T-helper 2 cell treated with Interferon-gamma antibody and Interleukin-4, amounts not matched to agents 100 ng/mL and 5 ng/mL, for 36 hours (primary cell): Measurements from ENCODE around the gene AHR. TPM values are rescaled to one million over a fixed set of nuclear protein-coding genes. Genes with fewer than 3 reads are reported as not detected.

Source experiments
- intact Hi-C: fragments of 100-400 bp; cut with micrococcal nuclease; formaldehyde crosslinking; loops from one replicate; pipeline ENCODE4 v1.15.1; 2023
- total RNA-seq: library from RNA; stranded (reverse); gene quantifications from 2 replicates; pipeline ENCODE4 v1.2.3, GENCODE V29; 2022

The AHR gene
- total RNA-seq, result 36.6 and 38.6 TPM in 2 replicates

DNA sequence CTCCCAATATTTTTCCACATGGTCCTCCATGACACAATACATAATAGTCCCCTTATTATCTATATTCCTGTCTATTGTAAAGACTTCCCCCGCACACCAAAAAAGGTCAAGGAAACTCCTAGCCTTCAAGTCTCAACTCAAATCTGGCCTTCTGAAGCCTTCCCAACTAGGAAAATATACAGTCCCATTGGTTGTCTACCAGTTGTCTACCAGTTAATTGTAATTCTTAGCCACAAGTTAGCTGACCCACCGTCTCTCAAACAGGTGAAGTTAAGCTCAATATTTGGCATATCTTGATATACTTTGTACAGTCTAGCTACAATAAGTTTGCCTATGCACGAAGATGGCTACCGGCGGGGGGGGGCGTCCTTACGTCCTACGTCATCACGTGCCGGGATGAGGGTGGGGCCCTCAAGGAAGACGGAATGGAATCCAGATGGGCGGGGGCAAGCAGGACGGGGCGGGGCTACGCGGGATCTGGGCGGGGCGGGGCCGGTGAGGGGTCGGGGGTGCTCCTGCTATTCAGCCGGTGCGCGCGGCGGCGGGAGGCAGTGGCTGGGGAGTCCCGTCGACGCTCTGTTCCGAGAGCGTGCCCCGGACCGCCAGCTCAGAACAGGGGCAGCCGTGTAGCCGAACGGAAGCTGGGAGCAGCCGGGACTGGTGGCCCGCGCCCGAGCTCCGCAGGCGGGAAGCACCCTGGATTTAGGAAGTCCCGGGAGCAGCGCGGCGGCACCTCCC lies at the start of gene AHR:
Gene AHR, plus strand, starts transcription at position 551 of the 738 bp plus-strand sequence. CDS start 613 bp downstream, outside the sequence.
- intact Hi-C loops, result loop anchor here (1.0 to 10.0 kb wide), 8 partner anchors 37 to 877 kb away; partner anchors contain the start of genes ANKMY2, BZW2, CRPPA and SNX13

GRCh38 chr7:17253885-17254284 lies 44.6 kb upstream of the AHR start:
- intact Hi-C loops, result no loop called here

DNA sequence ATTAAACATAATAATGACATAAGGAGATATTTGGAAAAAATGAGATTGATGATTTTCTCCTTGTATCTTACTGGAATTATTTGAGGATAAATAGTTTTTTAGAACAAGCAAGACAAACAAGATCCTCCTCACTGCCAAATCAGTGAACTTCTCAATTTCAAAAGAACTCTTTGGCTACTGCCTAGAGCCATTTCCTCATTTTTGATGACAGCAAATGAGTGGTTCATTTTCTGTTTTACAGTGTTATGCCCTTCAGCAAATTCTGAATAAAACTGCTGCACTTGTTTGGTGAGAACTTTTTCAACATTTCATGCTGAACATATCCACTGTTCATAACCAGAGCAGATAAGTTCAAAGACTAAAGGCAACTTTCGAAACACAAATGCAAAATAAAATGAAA lies 42.5 kb upstream of the AHR start:
- intact Hi-C loops, result no loop called here

DNA sequence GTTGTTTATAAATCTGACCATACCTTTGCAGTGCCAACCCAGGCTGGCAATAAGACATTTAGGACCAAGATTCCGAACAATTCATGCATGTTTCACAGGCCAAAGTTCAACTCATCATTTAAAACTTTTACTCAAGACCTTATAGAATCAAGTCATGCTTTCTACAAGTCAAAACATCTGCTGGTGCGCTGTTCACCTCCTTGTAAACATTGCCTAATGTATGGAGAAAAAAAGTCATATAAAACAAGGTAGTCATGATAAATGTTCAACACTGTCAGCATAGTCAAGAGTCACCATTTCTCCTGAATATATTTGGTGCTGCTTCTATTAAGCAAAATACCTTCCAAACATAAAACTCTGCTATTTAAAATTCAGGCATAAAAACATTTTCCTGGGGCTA lies 42.1 kb upstream of the AHR start:
- intact Hi-C loops, result no loop called here

- intact Hi-C loops, result no loop called here
Measured at GRCh38 chr7:17266565-17266964, 31.9 kb upstream of the AHR start.

- intact Hi-C loops, result no loop called here
Measured at GRCh38 chr7:17269341-17270221, 28.9 kb upstream of the AHR start.

DNA sequence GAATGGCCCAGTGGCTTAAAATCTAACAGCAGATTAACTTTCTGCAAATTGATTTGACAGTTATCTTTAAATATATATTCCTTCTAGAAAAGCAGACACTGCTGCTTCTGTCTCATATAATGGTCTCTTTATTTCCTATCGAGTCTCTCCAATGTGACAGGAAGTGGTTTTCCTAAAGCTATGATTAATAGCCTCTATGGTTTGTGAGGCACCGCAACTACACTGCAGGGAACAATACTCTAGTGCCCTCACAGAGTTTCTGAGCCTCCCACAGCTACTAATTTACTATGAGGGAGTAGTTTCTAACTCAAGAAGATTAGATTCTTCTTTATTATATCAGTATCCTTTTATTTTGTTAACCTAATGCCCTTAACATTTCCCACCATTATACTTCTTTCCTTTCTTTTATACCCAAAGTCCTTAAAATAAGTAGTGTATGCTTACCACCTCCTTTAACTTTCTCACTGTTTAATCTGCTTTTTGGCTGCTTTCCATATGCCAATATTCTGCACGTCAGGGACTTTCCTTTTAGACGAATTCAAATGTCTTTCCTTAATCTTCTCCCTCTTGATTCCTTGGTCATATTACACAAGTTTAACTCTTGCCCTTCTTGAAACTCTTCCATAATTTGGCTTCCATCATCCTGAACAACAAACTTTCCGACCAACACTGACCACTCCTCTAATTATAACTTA lies 23.8 kb upstream of the AHR start:
- intact Hi-C loops, result loop anchor here (2.0 kb wide), 1 partner anchor 14 kb away; no protein-coding TSS in a partner anchor

DNA sequence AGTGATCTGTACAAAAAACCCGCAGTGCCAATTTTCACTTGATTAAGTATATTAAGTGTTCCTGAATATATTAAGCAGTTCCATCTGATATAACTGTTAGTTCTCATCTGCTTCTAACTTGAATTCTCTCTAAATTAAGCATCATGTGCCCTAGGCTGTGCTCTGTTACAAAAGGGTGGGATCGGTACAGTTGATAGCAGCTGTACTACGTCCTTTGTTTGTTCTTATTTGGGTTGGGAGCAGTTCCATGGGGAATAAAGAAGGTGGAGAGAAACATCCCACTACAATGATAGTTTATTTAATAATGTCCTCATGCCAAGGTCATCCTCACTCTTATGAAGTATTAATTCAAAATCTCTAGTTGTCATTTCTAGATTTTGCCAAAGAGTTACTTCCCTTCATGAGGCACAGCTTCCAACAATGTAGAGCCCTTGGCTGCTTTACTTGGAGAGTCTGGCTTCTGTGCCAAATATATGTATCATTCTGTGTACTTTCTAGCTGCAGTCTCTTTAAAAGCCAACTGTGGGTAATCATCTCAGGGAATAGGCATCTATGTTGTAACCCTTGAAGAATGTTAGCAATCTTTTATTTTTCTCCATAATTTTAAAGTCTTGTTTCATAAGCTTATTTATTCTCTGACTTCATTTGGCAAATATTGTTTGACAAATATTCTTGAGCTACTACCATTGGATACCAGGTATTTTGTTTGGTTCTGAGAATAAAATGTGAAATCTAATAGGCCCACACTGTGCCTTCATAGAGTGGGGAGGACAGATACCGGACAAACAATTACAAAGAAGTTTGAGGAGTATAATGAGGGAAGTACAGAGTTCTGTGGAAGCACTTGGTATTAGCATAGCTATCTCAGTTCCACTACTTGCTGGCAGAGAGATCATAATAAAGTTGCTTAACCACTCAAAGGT lies 22.4 kb upstream of the AHR start:
- intact Hi-C loops, result loop anchor here (2.0 kb wide), 1 partner anchor 13 kb away; no protein-coding TSS in a partner anchor

- intact Hi-C loops, result no loop called here
Measured at GRCh38 chr7:17279061-17279460, 19.4 kb upstream of the AHR start.

DNA sequence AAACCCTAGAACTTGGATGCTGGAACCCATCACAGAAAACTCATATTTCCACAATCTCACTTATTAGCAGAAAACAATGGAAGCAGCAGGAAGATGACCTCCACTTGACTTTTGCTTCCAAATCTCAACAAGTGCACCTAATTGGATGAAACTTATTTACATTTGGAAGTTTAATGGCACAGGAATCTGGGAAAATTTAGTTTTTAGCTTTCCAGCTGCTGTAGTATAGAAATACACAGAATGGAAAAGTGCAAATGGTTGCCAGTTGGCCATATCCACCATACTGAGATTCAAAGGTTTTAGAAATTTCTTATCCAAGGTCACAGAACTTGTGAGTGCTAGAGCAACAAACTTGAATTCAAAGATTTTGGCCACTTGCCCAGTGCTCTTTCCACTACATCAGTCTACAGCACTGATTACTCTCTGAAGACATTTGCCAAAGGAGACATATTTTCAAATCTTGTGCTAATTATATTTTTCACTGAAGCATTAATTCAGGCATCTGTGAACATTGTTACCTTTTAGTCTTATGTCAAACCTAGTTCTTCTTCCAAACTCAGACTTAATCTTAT lies 9.3 kb upstream of the AHR start:
- intact Hi-C loops, result loop anchor here (2.0 kb wide), 1 partner anchor 14 kb away; no protein-coding TSS in a partner anchor

GRCh38 chr7:17292843-17293242 lies 5.6 kb upstream of the AHR start:
- intact Hi-C loops, result loop anchor here (10.0 kb wide), 1 partner anchor 648 kb away; the partner anchor contains the start of genes ANKMY2 and BZW2

DNA sequence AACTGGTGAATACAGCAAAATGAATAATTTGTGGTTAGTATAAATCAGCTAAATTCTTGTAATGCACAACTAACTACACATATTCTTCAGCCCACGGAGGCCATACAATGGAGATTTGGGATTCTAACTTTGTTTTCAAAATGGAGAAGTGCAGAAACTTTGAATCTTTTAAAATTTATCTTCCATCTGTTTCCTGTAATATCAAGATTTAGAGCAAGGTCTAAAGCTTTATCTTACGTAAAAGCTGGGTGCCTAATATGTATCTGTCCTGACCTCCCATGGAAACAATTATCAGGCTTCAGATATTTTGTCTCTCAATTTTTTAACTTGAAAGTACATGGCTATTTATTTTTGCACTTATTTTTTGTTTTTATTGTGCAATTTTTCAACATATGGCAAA lies 5.0 kb upstream of the AHR start:
- intact Hi-C loops, result loop anchor here (10.0 kb wide), 1 partner anchor 649 kb away; the partner anchor contains the start of genes ANKMY2 and BZW2

GRCh38 chr7:17297243-17297642 lies 1.2 kb upstream of the AHR start:
- intact Hi-C loops, result loop anchor here (5.0 to 10.0 kb wide), 2 partner anchors 235 to 652 kb away; partner anchors contain the start of genes ANKMY2 and BZW2

DNA sequence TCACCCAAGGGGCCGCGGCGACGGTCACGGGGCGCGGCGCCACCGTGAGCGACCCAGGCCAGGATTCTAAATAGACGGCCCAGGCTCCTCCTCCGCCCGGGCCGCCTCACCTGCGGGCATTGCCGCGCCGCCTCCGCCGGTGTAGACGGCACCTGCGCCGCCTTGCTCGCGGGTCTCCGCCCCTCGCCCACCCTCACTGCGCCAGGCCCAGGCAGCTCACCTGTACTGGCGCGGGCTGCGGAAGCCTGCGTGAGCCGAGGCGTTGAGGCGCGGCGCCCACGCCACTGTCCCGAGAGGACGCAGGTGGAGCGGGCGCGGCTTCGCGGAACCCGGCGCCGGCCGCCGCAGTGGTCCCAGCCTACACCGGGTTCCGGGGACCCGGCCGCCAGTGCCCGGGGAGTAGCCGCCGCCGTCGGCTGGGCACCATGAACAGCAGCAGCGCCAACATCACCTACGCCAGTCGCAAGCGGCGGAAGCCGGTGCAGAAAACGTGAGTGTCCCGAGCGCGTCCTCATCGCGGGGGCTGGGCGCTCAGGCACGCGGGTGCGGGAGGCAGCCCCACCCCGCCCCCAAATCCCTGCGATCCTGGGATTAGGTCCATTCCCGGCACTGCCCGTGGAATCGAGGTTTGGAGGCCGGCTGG lies 509 bp downstream of the AHR start:
- intact Hi-C loops, result loop anchor here (1.0 to 10.0 kb wide), 9 partner anchors 38 to 878 kb away; partner anchors contain the start of genes ANKMY2, BZW2, CRPPA and SNX13

DNA sequence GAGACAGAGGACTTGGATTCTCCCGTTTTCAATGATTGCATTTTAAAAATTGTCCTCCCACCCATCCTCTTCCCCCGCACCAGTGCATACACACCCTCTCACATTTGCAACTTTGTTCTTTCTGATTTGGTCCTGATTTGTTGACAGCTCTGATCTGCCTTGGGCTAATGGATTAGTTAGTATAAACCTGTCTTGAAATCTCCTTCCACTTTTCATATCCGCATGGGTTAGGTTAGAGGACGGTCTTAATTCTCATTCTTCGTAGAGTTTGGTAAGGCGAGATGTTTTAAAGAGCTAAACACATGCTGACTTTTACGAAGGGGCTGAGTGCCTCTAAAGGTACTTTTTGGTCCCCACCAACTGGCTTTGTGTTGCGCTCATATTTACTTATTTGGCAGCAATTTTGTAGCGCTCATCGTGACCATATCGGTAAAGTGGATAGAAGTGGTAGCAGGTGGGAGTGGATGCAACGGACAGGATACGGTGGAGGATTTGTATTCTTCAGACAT lies 1.1 kb downstream of the AHR start:
- intact Hi-C loops, result loop anchor here (1.0 to 10.0 kb wide), 8 partner anchors 39 to 879 kb away; partner anchors contain the start of genes ANKMY2, BZW2, CRPPA and SNX13

- intact Hi-C loops, result loop anchor here (1.0 to 10.0 kb wide), 4 partner anchors 102 to 542 kb away; no protein-coding TSS in a partner anchor
Measured at GRCh38 chr7:17300012-17300411, 1.6 kb downstream of the AHR start.

- intact Hi-C loops, result loop anchor here (1.0 to 10.0 kb wide), 4 partner anchors 102 to 542 kb away; no protein-coding TSS in a partner anchor
Measured at GRCh38 chr7:17300437-17300836, 2.0 kb downstream of the AHR start.
